ENCODE measurements around the gene CCN2.
"Not testable (repeated sequence)": the region's sequence is repeated elsewhere in the genome, so short reads cannot be mapped to it uniquely, and the experiment has no call there.

The CCN2 gene

GRCh38 chr6:131937703-131938631 lies 13.2 kb downstream of the CCN2 start:
- DNase-seq: peak; percentile 58

GRCh38 chr6:131937226-131937625 lies 13.9 kb downstream of the CCN2 start:
- DNase-seq: no peak

GRCh38 chr6:131936156-131936555 lies 15.0 kb downstream of the CCN2 start:
- no peak for DNase-seq

- no peak for DNase-seq
Observed at GRCh38 chr6:131931063-131931750, 20.0 kb downstream of the CCN2 start.

GRCh38 chr6:131929976-131930375 lies 21.2 kb downstream of the CCN2 start:
- DNase-seq: no peak

- DNase-seq: no peak
Observed at GRCh38 chr6:131929264-131929663, 21.9 kb downstream of the CCN2 start.

GRCh38 chr6:131924881-131925474 lies 26.2 kb downstream of the CCN2 start:
- peak; percentile 22 for DNase-seq

- peak; percentile 25 for DNase-seq
Observed at GRCh38 chr6:131923356-131923755, 27.8 kb downstream of the CCN2 start.

- no peak for DNase-seq
Observed at GRCh38 chr6:131920656-131921055, 30.5 kb downstream of the CCN2 start.

- no peak for DNase-seq
Observed at GRCh38 chr6:131918650-131919355, 32.4 kb downstream of the CCN2 start.

GRCh38 chr6:131917763-131918649 lies 33.2 kb downstream of the CCN2 start:
- DNase-seq: no peak

GRCh38 chr6:131917318-131917717 lies 33.9 kb downstream of the CCN2 start:
- no peak for DNase-seq

GRCh38 chr6:131916847-131917246 lies 34.3 kb downstream of the CCN2 start:
- no peak for DNase-seq

- not testable (repeated sequence) for DNase-seq
Observed at GRCh38 chr6:131916091-131916796, 34.9 kb downstream of the CCN2 start.

GRCh38 chr6:131914967-131915751 lies 36.0 kb downstream of the CCN2 start:
- DNase-seq: peak; percentile 20

- no peak for DNase-seq
Observed at GRCh38 chr6:131914234-131914633, 36.9 kb downstream of the CCN2 start.

- no peak for DNase-seq
Observed at GRCh38 chr6:131911951-131912350, 39.2 kb downstream of the CCN2 start.

- DNase-seq: no peak
Observed at GRCh38 chr6:131910956-131911355, 40.2 kb downstream of the CCN2 start.

GRCh38 chr6:131910219-131910589 lies 41.0 kb downstream of the CCN2 start:
- no peak for DNase-seq

- DNase-seq: peak; percentile 48
Observed at GRCh38 chr6:131909408-131910218, 41.6 kb downstream of the CCN2 start.

All from SHP77 treated with DMSO at 0.1 percent for 48 hours (cell line).